ENCODE results near the gene IFT57. TPM values are rescaled to one million over a fixed set of nuclear protein-coding genes. Genes with fewer than 3 reads are reported as not detected.

Gene IFT57
- total and polyA plus RNA-seq, 4 donors: 54.3 to 78.9 (median 70.0) TPM

GRCh38 chr3:108110934-108111333 is 111.3 kb downstream of the IFT57 start:
- no peaks in the 10 kb centered on the region for H3K36me3 ChIP-seq (ENCODE audit: control insufficient read depth, insufficient read depth, low read length)
- no peak overlapping the region for H3K27ac ChIP-seq (ENCODE audit: low read depth, low read length)
- no peak overlapping the region for H3K4me3 ChIP-seq (ENCODE audit: low read depth, low read length)
- 100% methylated on average over 2 of the region's 3 CpGs for WGBS (ENCODE audit: insufficient coverage)
- H3K4me1 ChIP-seq (ENCODE audit: control insufficient read depth, insufficient read depth, low read length): no peaks in the 10 kb centered on the region
- no peaks in the 10 kb centered on the region for H3K27me3 ChIP-seq (ENCODE audit: control insufficient read depth, insufficient read depth, low read length)
- DNase-seq (ENCODE audit: low read depth in 4 of 6, low spot score in 6 of 6): no peak
- H3K9me3 ChIP-seq (ENCODE audit: control insufficient read depth, insufficient read depth, low read length): no peaks in the 10 kb centered on the region

Other genes with a start within 250 kb of the IFT57 start
- gene CD47, start 131.4 kb downstream of the IFT57 start, total RNA-seq: 100 to 1,000 TPM; 102 to 232 TPM
- gene CD47, start 131.4 kb downstream of the IFT57 start, polyA plus RNA-seq (ENCODE audit: insufficient read length in 2 of 2): 10 to 100 TPM; 79.0 to 86.2 TPM
- gene HHLA2, start 74.1 kb upstream of the IFT57 start, total RNA-seq: under 1 TPM; 0.22 to 0.40 TPM
- under 1 TPM; 0.18 to 0.35 TPM for gene HHLA2, start 74.1 kb upstream of the IFT57 start, polyA plus RNA-seq (ENCODE audit: insufficient read length in 2 of 2)

All from spinal cord (tissue), 10 donors.